DND-41 (cell line): ENCODE results near the gene TRIM15.

ENCODE experiments used
- ATAC-seq: fragments of 200-7000 bp; cut with Tn5 transposase; 3 replicates; pipeline ENCODE4 v1.9.1; 2021; ENCODE audit warnings: low read depth; ENCODE audit not compliant: insufficient read depth
- DNase-seq: peaks from one replicate; pipeline ENCODE4 v3.0.0-alpha.2; 2020
- H2AFZ ChIP-seq: 2 replicates; pipeline ENCODE4 v1.6.0; 2012; ENCODE audit warnings: low read depth, low read length
- H3K27ac ChIP-seq: 2 replicates; pipeline ENCODE4 v1.5.1; 2012; ENCODE audit warnings: low read length, inconsistent platforms
- H3K27me3 ChIP-seq: fragments of 200-600 bp; sonication (generic); 2 replicates; pipeline ENCODE4 v1.6.0; 2012; ENCODE audit warnings: low read length, mild to moderate bottlenecking, inconsistent platforms; ENCODE audit not compliant: insufficient read depth, poor library complexity
- H3K36me3 ChIP-seq: 2 replicates; pipeline ENCODE4 v1.5.1; 2012; ENCODE audit warnings: low read length, inconsistent platforms; ENCODE audit not compliant: insufficient read depth
- H3K4me1 ChIP-seq: 2 replicates; pipeline ENCODE4 v1.5.1; 2012; ENCODE audit warnings: mild to moderate bottlenecking, low read length; ENCODE audit not compliant: insufficient read depth
- H3K4me2 ChIP-seq: 2 replicates; pipeline ENCODE4 v1.6.0; 2012; ENCODE audit warnings: mild to moderate bottlenecking, moderate library complexity, low read length, inconsistent platforms; ENCODE audit not compliant: insufficient read depth
- H3K4me3 ChIP-seq, 2 experiments: fragments of 200-600 bp in 1 of 2; shearing (Covaris generic) in 1 of 2; 2 replicates each; pipeline ENCODE4 v1.5.1; 2012 to 2016; ENCODE audit warnings: inconsistent platforms in 2 of 2, low read length in 2 of 2, mild to moderate bottlenecking in 2 of 2, low read depth in 1 of 2, moderate library complexity in 1 of 2
- H3K79me2 ChIP-seq: 2 replicates; pipeline ENCODE4 v1.6.0; 2012; ENCODE audit warnings: low read length, inconsistent platforms; ENCODE audit not compliant: insufficient read depth
- H3K9ac ChIP-seq: 2 replicates; pipeline ENCODE4 v1.6.0; 2012; ENCODE audit warnings: low read depth, mild to moderate bottlenecking, inconsistent platforms, low read length, moderate library complexity
- H3K9me3 ChIP-seq: 2 replicates; pipeline ENCODE4 v1.5.1; 2012; ENCODE audit warnings: low read length, moderate library complexity, mild to moderate bottlenecking, inconsistent platforms; ENCODE audit not compliant: insufficient read depth, severe bottlenecking
- H4K20me1 ChIP-seq: 2 replicates; pipeline ENCODE4 v1.6.0; 2012; ENCODE audit warnings: low read length; ENCODE audit not compliant: insufficient read depth
- EZH2 ChIP-seq: IDR thresholded peaks from 3 replicates; pipeline ENCODE4 v1.6.1; 2012; ENCODE audit warnings: borderline replicate concordance, low read depth, mild to moderate bottlenecking, moderate library complexity, low read length, inconsistent platforms; ENCODE audit not compliant: severe bottlenecking
- TF ChIP-seq, protein P1 (sequence below): IDR thresholded peaks from 2 replicates; pipeline ENCODE4 v1.5.1; 2012; ENCODE audit warnings: borderline replicate concordance, low read length, moderate library complexity, mild to moderate bottlenecking; ENCODE audit not compliant: poor library complexity, severe bottlenecking; ENCODE audit errors: extremely low read depth

Gene TRIM15

DNA sequence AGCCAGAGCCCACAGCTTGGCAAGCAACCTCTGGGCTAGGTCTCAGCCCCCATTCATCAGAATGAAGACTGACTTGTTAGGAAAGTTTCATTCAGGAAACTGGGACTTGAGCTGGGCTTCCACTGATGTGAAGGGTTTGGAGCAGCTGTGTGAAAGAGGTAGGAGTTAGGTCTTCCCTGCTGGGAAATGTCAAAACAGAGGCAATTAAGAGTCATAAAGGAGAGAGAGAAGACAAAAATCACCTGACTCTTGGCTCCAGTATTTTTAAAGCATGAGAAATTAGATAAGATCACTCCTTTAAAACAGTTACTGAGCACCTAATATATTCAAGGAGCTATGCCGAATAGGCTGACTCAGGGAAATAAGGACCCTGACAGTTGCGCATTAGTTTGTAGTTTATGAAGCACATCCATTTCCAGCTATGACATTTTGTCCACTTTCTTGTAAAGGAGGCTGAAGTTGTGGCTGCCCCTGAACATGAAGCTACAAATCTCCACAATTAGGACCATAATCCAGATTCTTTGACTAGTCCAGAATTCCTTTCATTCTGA, 31.3 kb upstream of the TRIM15 start:
- ATAC-seq (no peak), DNase-seq (no peak)
- Histone ChIP-seq H2AFZ (no peak overlapping the region), H3K27me3 (peaks cover 27% of the 10 kb centered on the region), H3K9me3 (no peaks in the 10 kb centered on the region), H3K4me3 (no peak overlapping the region), H3K79me2 (no peaks in the 10 kb centered on the region), H3K9ac (no peak overlapping the region), H4K20me1 (no peaks in the 10 kb centered on the region), H3K4me2 (no peak overlapping the region), H3K4me1 (peaks cover 5% of the 10 kb centered on the region), H3K36me3 (no peaks in the 10 kb centered on the region), H3K27ac (no peak overlapping the region)
- TF ChIP-seq, protein P1, sequence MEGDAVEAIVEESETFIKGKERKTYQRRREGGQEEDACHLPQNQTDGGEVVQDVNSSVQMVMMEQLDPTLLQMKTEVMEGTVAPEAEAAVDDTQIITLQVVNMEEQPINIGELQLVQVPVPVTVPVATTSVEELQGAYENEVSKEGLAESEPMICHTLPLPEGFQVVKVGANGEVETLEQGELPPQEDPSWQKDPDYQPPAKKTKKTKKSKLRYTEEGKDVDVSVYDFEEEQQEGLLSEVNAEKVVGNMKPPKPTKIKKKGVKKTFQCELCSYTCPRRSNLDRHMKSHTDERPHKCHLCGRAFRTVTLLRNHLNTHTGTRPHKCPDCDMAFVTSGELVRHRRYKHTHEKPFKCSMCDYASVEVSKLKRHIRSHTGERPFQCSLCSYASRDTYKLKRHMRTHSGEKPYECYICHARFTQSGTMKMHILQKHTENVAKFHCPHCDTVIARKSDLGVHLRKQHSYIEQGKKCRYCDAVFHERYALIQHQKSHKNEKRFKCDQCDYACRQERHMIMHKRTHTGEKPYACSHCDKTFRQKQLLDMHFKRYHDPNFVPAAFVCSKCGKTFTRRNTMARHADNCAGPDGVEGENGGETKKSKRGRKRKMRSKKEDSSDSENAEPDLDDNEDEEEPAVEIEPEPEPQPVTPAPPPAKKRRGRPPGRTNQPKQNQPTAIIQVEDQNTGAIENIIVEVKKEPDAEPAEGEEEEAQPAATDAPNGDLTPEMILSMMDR: no peak
- no peak for TF ChIP-seq EZH2

DNA sequence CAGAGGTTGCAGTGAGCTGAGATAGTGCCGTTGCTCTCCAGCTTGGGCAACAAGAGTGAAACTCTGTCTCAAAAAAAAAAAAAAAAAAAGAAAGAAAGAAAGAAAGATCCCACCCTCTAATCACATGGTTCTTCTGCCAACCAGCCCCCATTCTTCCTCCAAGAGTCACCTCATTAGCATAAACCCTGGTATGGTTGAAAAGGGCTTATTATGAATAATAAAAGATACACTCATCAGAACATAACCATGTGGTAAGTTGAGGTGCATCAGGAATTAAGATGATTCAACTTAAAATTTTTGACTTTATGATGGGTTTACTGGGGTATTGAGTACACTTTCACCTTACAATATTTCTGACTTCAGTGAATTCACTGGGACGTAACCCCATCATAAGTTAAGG, 28.2 kb upstream of the TRIM15 start:
- H3K79me2 ChIP-seq: no peaks in the 10 kb centered on the region
- ATAC-seq (no peak), DNase-seq (no peak)
- H3K4me3 ChIP-seq: no peak overlapping the region
- no peak overlapping the region for H2AFZ ChIP-seq
- H3K27ac ChIP-seq: no peak overlapping the region
- TF ChIP-seq EZH2: no peak
- TF ChIP-seq, protein P1: no peak
- no peaks in the 10 kb centered on the region for H4K20me1 ChIP-seq
- H3K36me3 ChIP-seq: no peaks in the 10 kb centered on the region
- no peak overlapping the region for H3K9ac ChIP-seq
- H3K27me3 ChIP-seq: peaks cover 32% of the 10 kb centered on the region
- H3K4me2 ChIP-seq: no peak overlapping the region
- H3K9me3 ChIP-seq: no peaks in the 10 kb centered on the region
- peaks cover 5% of the 10 kb centered on the region for H3K4me1 ChIP-seq

DNA sequence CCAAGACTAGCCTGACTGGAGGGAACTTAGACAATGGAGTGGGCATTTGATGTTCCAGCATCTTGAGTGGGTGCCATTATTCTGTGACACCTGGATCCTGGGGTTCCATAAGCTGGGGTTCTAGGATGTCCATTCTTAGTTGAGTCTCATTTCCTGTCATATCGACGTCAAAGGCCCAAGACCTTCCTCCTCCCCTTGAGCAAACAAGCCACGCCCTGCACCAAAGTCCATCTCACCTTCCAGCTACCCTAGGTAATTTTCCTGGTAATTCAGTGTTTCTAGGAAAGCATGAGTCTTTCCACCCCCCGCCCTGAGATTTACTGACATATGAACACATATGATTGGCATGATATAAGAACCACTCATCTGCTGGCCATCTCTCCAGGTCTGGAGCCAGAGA, 27.6 kb upstream of the TRIM15 start, which contains the start of gene TRIM40:
TSS of gene TRIM40 (plus strand) at position 384 of the 400 bp plus-strand sequence. CDS start 897 bp downstream, outside the sequence.
- no peak within 1 kb of the TSS for H3K4me2 ChIP-seq
- H3K4me1 ChIP-seq: peaks cover 2% of the 10 kb centered on the region
- no peak for ATAC-seq
- peaks cover 30% of the 10 kb centered on the region for H3K27me3 ChIP-seq
- H3K9me3 ChIP-seq: no peaks in the 10 kb centered on the region
- no peaks in the 10 kb centered on the region for H3K36me3 ChIP-seq
- TF ChIP-seq, protein P1: no peak
- TF ChIP-seq EZH2: no peak
- H3K79me2 ChIP-seq: no peaks in the 10 kb centered on the region
- DNase-seq: no peak
- H2AFZ ChIP-seq: no peak within 1 kb of the TSS
- H3K27ac ChIP-seq: no peak within 1 kb of the TSS
- no peak within 1 kb of the TSS for H3K9ac ChIP-seq
- no peaks in the 10 kb centered on the region for H4K20me1 ChIP-seq
- H3K4me3 ChIP-seq: no peak within 1 kb of the TSS
